H1 (cell line): ENCODE measurements around the gene EVC2. TPM values are rescaled to one million over a fixed set of nuclear protein-coding genes. Genes with fewer than 3 reads are reported as not detected.

Experiments used
- polyA plus RNA-seq, 7 experiments: library from polyadenylated mRNA; depleted of rRNA in 3 of 7; stranded (reverse) in 5 of 7; unstranded in 2 of 7; fragments of >200 nt in 5 of 7; fragments of 200-250 nt in 2 of 7; gene quantifications; 1 replicate in 5 of 7; 2 replicates in 1 of 7; 4 replicates in 1 of 7; pipeline versions ENCODE4 v1.2.1 to v1.2.3, GENCODE V29; 2011 to 2013; ENCODE audit warnings: missing spikeins in 2 of 7, mixed read lengths in 2 of 7
- total RNA-seq: library from RNA; stranded (reverse); fragmentation: NEBNext Ultra II Directional; extraction: Animal tissue kit (Norgen Biotek cat#: 25700); gene quantifications from 2 replicates; pipeline ENCODE4 v1.2.1, GENCODE V29; 2021
- TF ChIP-seq, protein P1 (sequence below): IDR thresholded peaks from 2 replicates; pipeline ENCODE4 v1.6.1; 2011; ENCODE audit warnings: low read depth, mild to moderate bottlenecking, low read length; ENCODE audit not compliant: insufficient read depth

EVC2 gene
- total and polyA plus RNA-seq, 2 of the 8 experiments (the other 6 are each of a cell fraction or from before 2014, with no cell fraction given), result 0.73 to 5.9 TPM

DNA sequence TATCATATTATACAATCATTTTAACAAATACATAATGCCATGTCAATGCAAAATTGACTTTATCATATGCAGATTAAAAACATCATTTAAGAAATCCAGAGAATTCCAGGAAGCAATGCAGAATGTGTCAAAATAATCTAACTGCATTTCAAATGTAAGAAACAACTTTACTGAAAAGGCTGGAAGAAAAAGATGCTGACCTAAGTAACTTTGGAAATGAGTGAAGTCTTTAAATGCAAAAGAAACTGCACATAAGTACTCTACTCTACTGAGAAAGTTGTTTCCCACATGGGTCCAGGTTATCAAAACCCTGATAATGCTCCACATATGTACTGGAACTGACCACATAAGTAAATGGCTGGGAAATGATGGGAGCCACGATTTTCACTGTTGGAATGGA, 149.9 kb downstream of the EVC2 start (continued):
- TF ChIP-seq, protein P1, sequence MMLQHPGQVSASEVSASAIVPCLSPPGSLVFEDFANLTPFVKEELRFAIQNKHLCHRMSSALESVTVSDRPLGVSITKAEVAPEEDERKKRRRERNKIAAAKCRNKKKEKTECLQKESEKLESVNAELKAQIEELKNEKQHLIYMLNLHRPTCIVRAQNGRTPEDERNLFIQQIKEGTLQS, result no peak
